Measurements from ENCODE around the gene RAPSN. TPM values are rescaled to one million over a fixed set of nuclear protein-coding genes. Genes with fewer than 3 reads are reported as not detected.

RAPSN gene
- total RNA-seq, 1 donor, result 0.43 TPM

GRCh38 chr11:47488674-47489394 is 39.9 kb upstream of the RAPSN start:
- TF ChIP-seq, protein P1, sequence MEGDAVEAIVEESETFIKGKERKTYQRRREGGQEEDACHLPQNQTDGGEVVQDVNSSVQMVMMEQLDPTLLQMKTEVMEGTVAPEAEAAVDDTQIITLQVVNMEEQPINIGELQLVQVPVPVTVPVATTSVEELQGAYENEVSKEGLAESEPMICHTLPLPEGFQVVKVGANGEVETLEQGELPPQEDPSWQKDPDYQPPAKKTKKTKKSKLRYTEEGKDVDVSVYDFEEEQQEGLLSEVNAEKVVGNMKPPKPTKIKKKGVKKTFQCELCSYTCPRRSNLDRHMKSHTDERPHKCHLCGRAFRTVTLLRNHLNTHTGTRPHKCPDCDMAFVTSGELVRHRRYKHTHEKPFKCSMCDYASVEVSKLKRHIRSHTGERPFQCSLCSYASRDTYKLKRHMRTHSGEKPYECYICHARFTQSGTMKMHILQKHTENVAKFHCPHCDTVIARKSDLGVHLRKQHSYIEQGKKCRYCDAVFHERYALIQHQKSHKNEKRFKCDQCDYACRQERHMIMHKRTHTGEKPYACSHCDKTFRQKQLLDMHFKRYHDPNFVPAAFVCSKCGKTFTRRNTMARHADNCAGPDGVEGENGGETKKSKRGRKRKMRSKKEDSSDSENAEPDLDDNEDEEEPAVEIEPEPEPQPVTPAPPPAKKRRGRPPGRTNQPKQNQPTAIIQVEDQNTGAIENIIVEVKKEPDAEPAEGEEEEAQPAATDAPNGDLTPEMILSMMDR (IDR thresholded peaks at IDR 0.05; ENCODE audit: insufficient read depth, low read depth, low read length), result no peak
- no peak overlapping the region for H3K4me3 ChIP-seq (ENCODE audit: low read depth, low read length)
- no peak for DNase-seq (ENCODE audit: low read depth)

DNA sequence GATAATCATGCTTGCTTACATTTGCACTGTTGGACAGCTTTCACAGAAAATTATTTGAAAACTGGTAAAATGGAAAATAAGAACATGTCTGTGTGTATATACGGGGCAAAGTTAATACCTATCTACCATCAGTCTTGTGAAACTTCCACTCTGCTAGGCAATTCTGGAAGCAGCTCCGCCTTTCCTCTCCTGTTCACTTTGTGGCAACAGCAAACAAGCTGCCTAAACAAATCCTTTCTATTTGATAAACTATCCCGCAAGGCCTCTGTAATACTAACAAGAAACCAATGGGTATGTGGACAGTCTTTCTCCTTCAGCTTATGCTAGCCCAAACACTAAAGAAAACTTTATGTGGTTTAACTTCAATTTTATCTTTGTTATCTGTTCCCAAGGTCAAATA is 39.2 kb upstream of the RAPSN start:
- peak; percentile 81 for DNase-seq (ENCODE audit: low read depth)
- H3K4me3 ChIP-seq (ENCODE audit: low read depth, low read length), result no peak overlapping the region
- TF ChIP-seq, protein P1 (IDR thresholded peaks at IDR 0.05; ENCODE audit: insufficient read depth, low read depth, low read length), result no peak

- TF ChIP-seq, protein P1 (IDR thresholded peaks at IDR 0.05; ENCODE audit: insufficient read depth, low read depth, low read length), result no peak
- H3K4me3 ChIP-seq (ENCODE audit: low read depth, low read length), result no peak overlapping the region
- no peak for DNase-seq (ENCODE audit: low read depth)
These were observed 38.5 kb upstream of the RAPSN start for GRCh38 chr11:47487421-47487820.

DNA sequence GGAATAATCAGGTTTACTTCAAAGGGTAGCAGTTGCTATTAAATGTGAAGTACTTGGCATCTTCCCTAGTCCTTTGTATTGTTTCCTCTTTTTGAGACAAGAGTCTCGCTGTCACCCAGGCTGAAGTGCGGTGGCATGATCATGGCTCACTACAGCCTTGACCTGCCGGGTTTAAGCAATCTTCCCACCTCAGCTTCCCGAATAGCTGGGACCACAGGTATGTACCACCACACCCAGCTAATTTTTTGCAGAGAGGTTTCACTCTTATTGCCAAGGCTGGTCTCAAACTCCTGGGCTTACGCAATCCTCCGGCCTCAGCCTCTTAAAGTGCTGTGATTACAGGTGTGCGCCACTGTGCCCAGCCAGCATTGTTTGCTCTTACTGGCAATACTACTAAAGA is 36.2 kb upstream of the RAPSN start:
- no peak for DNase-seq (ENCODE audit: low read depth)
- TF ChIP-seq, protein P1 (IDR thresholded peaks at IDR 0.05; ENCODE audit: insufficient read depth, low read depth, low read length), result no peak
- no peak overlapping the region for H3K4me3 ChIP-seq (ENCODE audit: low read depth, low read length)

- TF ChIP-seq, protein P1 (IDR thresholded peaks at IDR 0.05; ENCODE audit: insufficient read depth, low read depth, low read length), result no peak
- no peak overlapping the region for H3K4me3 ChIP-seq (ENCODE audit: low read depth, low read length)
- DNase-seq (ENCODE audit: low read depth), result no peak
These were observed 34.5 kb upstream of the RAPSN start for GRCh38 chr11:47483457-47483856.

DNA sequence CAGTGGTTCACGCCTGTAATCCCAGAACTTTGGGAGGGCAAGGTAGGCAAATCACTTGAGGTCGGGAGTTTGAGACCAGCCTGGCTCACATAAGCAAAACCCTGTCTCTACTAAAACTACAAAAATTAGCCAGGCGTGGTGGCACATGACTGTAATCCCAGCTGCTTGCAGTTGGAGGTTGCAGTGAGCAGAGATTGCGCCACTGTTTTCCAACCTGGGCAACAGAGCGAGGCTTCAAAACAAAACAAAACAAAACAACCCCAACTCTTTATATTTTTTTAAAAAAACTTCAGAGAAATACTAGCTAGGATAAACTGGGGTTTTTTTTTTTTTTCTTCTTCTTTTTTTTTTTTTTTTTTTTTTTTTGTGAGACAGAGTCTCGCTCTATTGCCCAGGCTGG is 31.8 kb upstream of the RAPSN start:
- TF ChIP-seq, protein P1 (IDR thresholded peaks at IDR 0.05; ENCODE audit: insufficient read depth, low read depth, low read length), result no peak
- DNase-seq (ENCODE audit: low read depth), result peak; percentile 44
- no peak overlapping the region for H3K4me3 ChIP-seq (ENCODE audit: low read depth, low read length)
